NCI-H345 treated with DMSO at 0.1 percent for 48 hours (cell line): ENCODE measurements around the gene MAB21L1.

Source experiments
- DNase-seq: peaks from one replicate; lab custom pipeline; 2025; ENCODE audit not compliant: unreplicated experiment; lab: John Stamatoyannopoulos, UW

MAB21L1 gene

DNA sequence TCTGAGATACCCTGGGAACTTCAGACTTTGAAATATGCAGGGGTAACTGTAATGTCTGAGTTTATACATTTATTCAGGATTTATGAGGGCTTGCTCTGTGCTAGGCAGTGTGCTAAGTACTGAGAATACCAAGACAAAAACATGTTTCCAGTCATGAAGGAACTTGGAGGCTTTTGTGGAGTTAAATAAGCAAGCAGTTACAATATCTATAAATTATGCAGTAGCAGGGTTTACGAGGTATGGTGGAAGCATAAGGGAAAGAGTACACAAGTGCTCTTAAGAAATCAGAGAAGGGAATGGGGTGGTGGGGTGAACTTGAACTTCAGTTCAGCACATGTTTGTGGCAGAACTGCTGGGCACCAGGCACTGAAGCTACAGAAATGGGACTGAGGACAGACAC lies 28.0 kb downstream of the MAB21L1 start:
- DNase-seq = no peak
